H4 (cell line): ENCODE results near the gene SLC15A4. TPM values are rescaled to one million over a fixed set of nuclear protein-coding genes. Genes with fewer than 3 reads are reported as not detected.
A peak's percentile ranks its signal among the peaks of the same experiment; 100 is the strongest.
"Not testable (repeated sequence)": the region's sequence is repeated elsewhere in the genome, so short reads cannot be mapped to it uniquely, and the experiment has no call there.

Experiments
- DNase-seq: peaks from one replicate; pipeline ENCODE4 v3.0.0-alpha.2; 2015; ENCODE audit warnings: low spot score
- total RNA-seq: library from RNA; depleted of rRNA; stranded (reverse); fragments of >200 nt; shearing (Covaris generic); gene quantifications from 2 replicates; pipeline ENCODE4 v1.2.3, GENCODE V29; 2014

The SLC15A4 gene
- total RNA-seq, 1 experiment from 2014 or later = 14.6 TPM

- DNase-seq = no peak
These were observed 9.1 kb downstream of the SLC15A4 start for GRCh38 chr12:128814411-128815261.

GRCh38 chr12:128813883-128814282 lies 9.9 kb downstream of the SLC15A4 start:
- DNase-seq = no peak

- no peak for DNase-seq
These were observed 10.4 kb downstream of the SLC15A4 start for GRCh38 chr12:128813392-128813791.

GRCh38 chr12:128811806-128812205 lies 12.0 kb downstream of the SLC15A4 start:
- no peak for DNase-seq

- DNase-seq = no peak
These were observed 13.3 kb downstream of the SLC15A4 start for GRCh38 chr12:128810182-128811127.

GRCh38 chr12:128808651-128809050 lies 15.1 kb downstream of the SLC15A4 start:
- no peak for DNase-seq

GRCh38 chr12:128807161-128807724 lies 16.5 kb downstream of the SLC15A4 start:
- no peak for DNase-seq

GRCh38 chr12:128806573-128806972 lies 17.2 kb downstream of the SLC15A4 start:
- no peak for DNase-seq

- not testable (repeated sequence) for DNase-seq
These were observed 18.4 kb downstream of the SLC15A4 start for GRCh38 chr12:128805406-128805805.

GRCh38 chr12:128804762-128805161 lies 19.0 kb downstream of the SLC15A4 start:
- no peak for DNase-seq

- DNase-seq = no peak
These were observed 20.0 kb downstream of the SLC15A4 start for GRCh38 chr12:128803788-128804187.

- no peak for DNase-seq
These were observed 21.0 kb downstream of the SLC15A4 start for GRCh38 chr12:128802756-128803155.

GRCh38 chr12:128801879-128802391 lies 21.8 kb downstream of the SLC15A4 start:
- no peak for DNase-seq

- no peak for DNase-seq
These were observed 23.2 kb downstream of the SLC15A4 start for GRCh38 chr12:128800606-128801005.

- DNase-seq = no peak
These were observed 25.0 kb downstream of the SLC15A4 start for GRCh38 chr12:128798571-128799341.

GRCh38 chr12:128797119-128798118 lies 26.3 kb downstream of the SLC15A4 start:
- DNase-seq = peak; percentile 34

- DNase-seq = no peak
These were observed 27.2 kb downstream of the SLC15A4 start for GRCh38 chr12:128796439-128797118.

GRCh38 chr12:128795530-128796361 lies 28.0 kb downstream of the SLC15A4 start:
- DNase-seq = no peak
